Endothelial cell of umbilical vein (primary cell): Measurements from ENCODE around the gene ERBB2. TPM values are rescaled to one million over a fixed set of nuclear protein-coding genes. Genes with fewer than 3 reads are reported as not detected.
A peak's percentile ranks its signal among the peaks of the same experiment; 100 is the strongest.

ENCODE experiments used
- BruUV-seq: library from RNA; stranded (reverse); fragments of 400-500 nt; replicated peaks from 2 replicates; lab custom pipeline; 2021; lab: Mats Ljungman, UMichigan
- CTCF ChIA-PET: fragments of 300-600, 350-600 bp; sonication (Branson Sonifier 250); formaldehyde crosslinking; loops from one replicate; lab custom pipeline; 2021; ENCODE audit warnings: antibody characterized with exemption, inconsistent platforms; lab: Charles Lee
- POLR2A ChIA-PET: fragments of 300-600, 350-600 bp; sonication (Branson Sonifier 250); formaldehyde crosslinking; loops from one replicate; lab custom pipeline; 2021; ENCODE audit warnings: antibody characterized with exemption, inconsistent platforms; lab: Charles Lee
- DNase-seq: peaks from one replicate; pipeline ENCODE4 v3.0.0-alpha.2; 2011; ENCODE audit warnings: low read depth, low spot score
- FAIRE-seq: peaks from 2 replicates; lab custom pipeline; 2011; peaks lifted over from hg19 to GRCh38; lab: Jason Lieb, UNC
- H2AFZ ChIP-seq: 2 replicates; pipeline ENCODE4 v1.6.0; 2012; ENCODE audit warnings: low read depth, low read length, control low read depth, inconsistent platforms
- H3K27ac ChIP-seq: 2 replicates; pipeline ENCODE4 v1.5.1; 2011; ENCODE audit warnings: low read depth, mild to moderate bottlenecking, control low read depth, low read length, moderate library complexity; ENCODE audit not compliant: insufficient read depth
- H3K27me3 ChIP-seq, 2 experiments: 2 replicates each; pipeline versions ENCODE4 v1.6.0 to v1.6.1; 2011; ENCODE audit warnings: low read length in 2 of 2, mixed read lengths in 1 of 2; ENCODE audit not compliant: control insufficient read depth in 2 of 2, insufficient read depth in 2 of 2
- H3K36me3 ChIP-seq, 2 experiments: 2 replicates in 1 of 2; 3 replicates in 1 of 2; pipeline ENCODE4 v1.5.1; 2011; ENCODE audit warnings: low read length in 2 of 2, mild to moderate bottlenecking in 1 of 2, moderate library complexity in 1 of 2; ENCODE audit not compliant: control insufficient read depth in 2 of 2, insufficient read depth in 2 of 2; ENCODE audit errors: extremely low read depth in 1 of 2
- H3K4me1 ChIP-seq: 3 replicates; pipeline ENCODE4 v1.5.1; 2011; ENCODE audit warnings: mild to moderate bottlenecking, low read length; ENCODE audit not compliant: control insufficient read depth, insufficient read depth; ENCODE audit errors: extremely low read depth
- H3K4me2 ChIP-seq: 2 replicates; pipeline ENCODE4 v1.6.1; 2011; ENCODE audit warnings: low read length, control low read depth, mixed read lengths; ENCODE audit not compliant: insufficient read depth
- H3K4me3 ChIP-seq, 3 experiments: fragments of 200-600 bp in 1 of 3; sonication (generic), shearing (Covaris generic) in 1 of 3; replicated peaks in 1 of 3; 2 replicates each; pipeline ENCODE4 v1.5.1; 2011 to 2016; ENCODE audit warnings: control low read depth in 3 of 3, low read length in 3 of 3, mild to moderate bottlenecking in 2 of 3, inconsistent platforms in 1 of 3, low read depth in 1 of 3, moderate library complexity in 1 of 3; ENCODE audit not compliant: insufficient read depth in 1 of 3
- H3K79me2 ChIP-seq: 2 replicates; pipeline ENCODE4 v1.6.0; 2012; ENCODE audit warnings: low read length, inconsistent platforms; ENCODE audit not compliant: control insufficient read depth, insufficient read depth
- H3K9ac ChIP-seq: replicated peaks from 2 replicates; pipeline ENCODE3; 2011; ENCODE audit warnings: low read length, control low read depth; ENCODE audit not compliant: insufficient read depth; ENCODE audit errors: extremely low read depth
- H3K9me1 ChIP-seq: replicated peaks from 3 replicates; pipeline ENCODE4 v1.6.0; 2011; ENCODE audit warnings: mild to moderate bottlenecking, low read length; ENCODE audit not compliant: control insufficient read depth, insufficient read depth; ENCODE audit errors: extremely low read depth
- H3K9me3 ChIP-seq: replicated peaks from 2 replicates; pipeline ENCODE4 v1.5.1; 2012; ENCODE audit warnings: low read length, inconsistent platforms; ENCODE audit not compliant: control insufficient read depth, insufficient read depth
- H4K20me1 ChIP-seq: replicated peaks from 2 replicates; pipeline ENCODE3; 2011; ENCODE audit warnings: mild to moderate bottlenecking, low read length; ENCODE audit not compliant: control insufficient read depth, insufficient read depth; ENCODE audit errors: extremely low read depth
- EZH2 ChIP-seq: IDR thresholded peaks from 2 replicates; pipeline ENCODE4 v1.6.1; 2012; ENCODE audit warnings: borderline replicate concordance, low read depth, mild to moderate bottlenecking, moderate library complexity, low read length, inconsistent platforms; ENCODE audit not compliant: severe bottlenecking
- FOS ChIP-seq: IDR thresholded peaks from 2 replicates; pipeline ENCODE4 v1.6.1; 2011; ENCODE audit warnings: mild to moderate bottlenecking, low read length, moderate library complexity, borderline replicate concordance; ENCODE audit not compliant: insufficient read depth
- GATA2 ChIP-seq: IDR thresholded peaks from 2 replicates; pipeline ENCODE4 v1.7.0; 2011; ENCODE audit warnings: low read depth, mild to moderate bottlenecking, moderate library complexity, mixed read lengths, low read length; ENCODE audit not compliant: insufficient read length, insufficient read depth
- JUN ChIP-seq: IDR thresholded peaks from 2 replicates; pipeline ENCODE4 v1.6.1; 2011; ENCODE audit warnings: borderline replicate concordance, low read depth; ENCODE audit not compliant: insufficient read length, insufficient read depth
- MYC ChIP-seq: IDR thresholded peaks from one replicate; pipeline ENCODE4 v1.6.1; 2011; ENCODE audit warnings: mild to moderate bottlenecking, low read depth, low read length
- POLR2A ChIP-seq: IDR thresholded peaks from 2 replicates; pipeline ENCODE4 v1.6.1; 2012; ENCODE audit warnings: low read depth, mild to moderate bottlenecking, control low read depth, low read length
- POLR2AphosphoS5 ChIP-seq: IDR thresholded peaks from 2 replicates; pipeline ENCODE4 v1.6.1; 2012; ENCODE audit warnings: low read depth, mild to moderate bottlenecking, control low read depth, low read length, moderate library complexity; ENCODE audit not compliant: insufficient read depth
- dilution Hi-C: fragments of 300-500 bp; cut with MboI; formaldehyde crosslinking; loops from one replicate; pipeline ENCODE4 v1.15.0; 2019; ENCODE audit warnings: low sequenced_read_pairs; ENCODE audit not compliant: extremely low pct_ligation_motif_present
- intact Hi-C: fragments of 100-400 bp; cut with micrococcal nuclease; formaldehyde crosslinking; loops from one replicate; pipeline ENCODE4 v1.10.0; 2022
- polyA plus RNA-seq, 4 experiments: library from polyadenylated mRNA; depleted of rRNA in 3 of 4; stranded (reverse) in 3 of 4; unstranded in 1 of 4; fragments of >200 nt; gene quantifications; 2 replicates each; pipeline versions ENCODE4 v1.2.1 to v1.2.3, GENCODE V29; 2011 to 2012; ENCODE audit warnings: missing spikeins in 1 of 4
- total RNA-seq: library from RNA; stranded (reverse); gene quantifications from 2 replicates; pipeline ENCODE4 v1.2.3, GENCODE V29; 2021

ERBB2 gene
- total and polyA plus RNA-seq, 2 donors (not counting 3 experiments of a cell fraction or from before 2014, with no cell fraction given): 20.6 to 32.9 TPM

GRCh38 chr17:39739885-39740356 is 40.1 kb downstream of the ERBB2 start:
- ChIA-PET CTCF (interaction anchor here (1.0 to 1.6 kb wide), 2 partner anchors 10 to 118 kb away, joined by 4 to 11 read pairs; partner anchors contain the start of gene MIEN1), POLR2A (no interaction called here)
- H3K4me3 ChIP-seq: no peak overlapping the region
- intact Hi-C loops: no loop called here
- H3K36me3 ChIP-seq: no peaks in the 10 kb centered on the region
- FAIRE-seq (no peak), DNase-seq (no peak)
- H3K79me2 ChIP-seq: no peaks in the 10 kb centered on the region
- no peak overlapping the region for H3K4me2 ChIP-seq
- no peaks in the 10 kb centered on the region for H3K9me3 ChIP-seq
- H2AFZ ChIP-seq: peak overlapping the region; percentile 65
- peaks cover 18 to 28% of the 10 kb centered on the region in 2 experiments for H3K27me3 ChIP-seq
- no peaks in the 10 kb centered on the region for H3K9me1 ChIP-seq
- BruUV-seq: no TSS peak
- H3K9ac ChIP-seq: no peak overlapping the region
- H3K4me1 ChIP-seq: peaks cover 14% of the 10 kb centered on the region
- H3K27ac ChIP-seq: no peak overlapping the region
- H4K20me1 ChIP-seq: no peaks in the 10 kb centered on the region
- TF ChIP-seq JUN (no peak), POLR2AphosphoS5 (no peak), FOS (no peak), GATA2 (no peak), EZH2 (peak; percentile 16), POLR2A (no peak), MYC (no peak)
- dilution Hi-C loops: loop anchor here (10.0 kb wide), 1 partner anchor 105 kb away; the partner anchor contains the start of gene STARD3
